ENCODE data around the gene PCDHGC4.

Gene PCDHGC4

GRCh38 chr5:141510160-141510559 lies 25.3 kb downstream of the PCDHGC4 start:
- no peak for DNase-seq (ENCODE audit: extremely low spot score)
- POLR2A ChIA-PET, result interaction anchor here (0.7 kb wide), 1 partner anchor 8 kb away, joined by 10 read pairs; no protein-coding TSS in a partner anchor
- TF ChIP-seq CTCF (IDR thresholded peaks at IDR 0.05; ENCODE audit: control extremely low read depth, extremely low read depth, low read depth, missing control alignments), result no peak
- CTCF ChIA-PET, result interaction anchor here (1.0 to 14.8 kb wide), 12 partner anchors 10 to 182 kb away, joined by 3 to 214 read pairs (median 8); partner anchors contain the start of genes DIAPH1, PCDHGA10, PCDHGA11 and PCDHGB7

- TF ChIP-seq CTCF (IDR thresholded peaks at IDR 0.05; ENCODE audit: control extremely low read depth, extremely low read depth, low read depth, missing control alignments), result no peak
- ChIA-PET POLR2A (no interaction called here), CTCF (interaction anchor here (1.4 to 14.8 kb wide), 13 partner anchors 10 to 95 kb away, joined by 3 to 214 read pairs (median 28); partner anchors contain the start of genes PCDHGA10, PCDHGA11, PCDHGB7 and PCDHGC3)
- peak; percentile 62 for DNase-seq (ENCODE audit: extremely low spot score)
Measured at GRCh38 chr5:141510850-141511601, 26.2 kb downstream of the PCDHGC4 start.

- ChIA-PET POLR2A (no interaction called here), CTCF (interaction anchor here (0.8 to 14.8 kb wide), 21 partner anchors 11 to 181 kb away, joined by 3 to 214 read pairs (median 6); partner anchors contain the start of genes HDAC3, PCDHGA10, PCDHGA11 and PCDHGA12)
- no peak for DNase-seq (ENCODE audit: extremely low spot score)
- no peak for TF ChIP-seq CTCF (IDR thresholded peaks at IDR 0.05; ENCODE audit: control extremely low read depth, extremely low read depth, low read depth, missing control alignments)
Measured at GRCh38 chr5:141511771-141512325, 27.0 kb downstream of the PCDHGC4 start.

- peak; percentile 85 for DNase-seq (ENCODE audit: extremely low spot score)
- ChIA-PET CTCF (interaction anchor here (0.7 to 14.8 kb wide), 35 partner anchors 8 to 194 kb away, joined by 3 to 214 read pairs (median 4); partner anchors contain the start of genes DIAPH1, HDAC3, PCDHGA10 and PCDHGA11), POLR2A (no interaction called here)
- TF ChIP-seq CTCF (IDR thresholded peaks at IDR 0.05; ENCODE audit: control extremely low read depth, extremely low read depth, low read depth, missing control alignments), result peak; percentile 79
Measured at GRCh38 chr5:141512390-141512910, 27.6 kb downstream of the PCDHGC4 start.

- ChIA-PET POLR2A (no interaction called here), CTCF (interaction anchor here (0.7 to 14.8 kb wide), 31 partner anchors 8 to 456 kb away, joined by 3 to 214 read pairs (median 4); partner anchors contain the start of genes DIAPH1, PCDHGA10, PCDHGA11 and PCDHGA4)
- no peak for TF ChIP-seq CTCF (IDR thresholded peaks at IDR 0.05; ENCODE audit: control extremely low read depth, extremely low read depth, low read depth, missing control alignments)
- DNase-seq (ENCODE audit: extremely low spot score), result peak; percentile 30
Measured at GRCh38 chr5:141512911-141513626, 28.2 kb downstream of the PCDHGC4 start.

All from GM10248 (cell line).